Gastrocnemius medialis (tissue), 4 donors: ENCODE data around the gene CACNA2D3. TPM values are rescaled to one million over a fixed set of nuclear protein-coding genes. Genes with fewer than 3 reads are reported as not detected.

Experiments
- ATAC-seq, 2 donors: fragments of 150-250 bp; one replicate each; pipeline ENCODE4 v1.9.1; 2016
- DNase-seq, 2 donors: peaks; one replicate each; pipeline ENCODE4 v3.0.0-alpha.2; 2019
- H3K27ac ChIP-seq, 4 donors: fragments of 200-600 bp; sonication (generic); 1 replicate in 1 of 4; 2 replicates in 3 of 4; pipeline ENCODE4 v1.5.1; 2016 to 2018; ENCODE audit warnings: mild to moderate bottlenecking in 2 of 4, moderate library complexity in 1 of 4
- H3K27me3 ChIP-seq, 3 donors: fragments of 200-600 bp; sonication (generic) in 2 of 3; 1 replicate in 1 of 3; 2 replicates in 2 of 3; pipeline versions ENCODE4 v1.5.1 to v1.6.0; 2016 to 2019; ENCODE audit warnings: mild to moderate bottlenecking in 1 of 3, moderate library complexity in 1 of 3
- H3K36me3 ChIP-seq, 2 donors: fragments of 200-600 bp; sonication (generic) in 1 of 2; one replicate each; pipeline ENCODE4 v1.5.1; 2017 to 2018
- H3K4me1 ChIP-seq, 2 donors: fragments of 200-600 bp; sonication (generic) in 1 of 2; one replicate each; pipeline ENCODE4 v1.5.1; 2016 to 2017; ENCODE audit warnings: mild to moderate bottlenecking in 2 of 2
- H3K4me3 ChIP-seq, 4 donors: fragments of 200-600 bp; sonication (generic) in 3 of 4; 1 replicate in 1 of 4; 2 replicates in 3 of 4; pipeline ENCODE4 v1.5.1; 2016 to 2019; ENCODE audit warnings: mild to moderate bottlenecking in 2 of 4
- H3K9me3 ChIP-seq, 3 donors: fragments of 200-600 bp; sonication (generic) in 2 of 3; 1 replicate in 1 of 3; 2 replicates in 2 of 3; pipeline ENCODE4 v1.5.1; 2016 to 2019
- POLR2A ChIP-seq, 2 donors: fragments of 450-650 bp; IDR thresholded peaks; one replicate each; pipeline ENCODE4 v1.6.1; 2017; ENCODE audit warnings: antibody characterized with exemption in 2 of 2, mild to moderate bottlenecking in 2 of 2, moderate library complexity in 2 of 2
- in situ Hi-C, 4 donors: fragments of 200-750 bp; cut with MboI; loops; one replicate each; pipeline versions ENCODE4 v1.15.0 to v1.8.0; 2017; ENCODE audit warnings: low sequenced_read_pairs in 4 of 4
- intact Hi-C: fragments of 100-400 bp; cut with DNase I; formaldehyde crosslinking; loops from one replicate; pipeline ENCODE4 v1.15.1; 2023; ENCODE audit warnings: low total_unique reads
- total RNA-seq, 4 donors: library from RNA; depleted of rRNA; stranded (reverse); fragments of >200 nt; gene quantifications; one replicate each; pipeline versions ENCODE4 v1.1.0 to v1.2.3, GENCODE V29; 2016
- TF ChIP-seq, protein P1 (sequence below), 5 experiments: fragments of 450-650 bp in 3 of 5; fragments of 200-600 bp in 2 of 5; sonication (generic) in 2 of 5; IDR thresholded peaks in 4 of 5; conservative IDR thresholded peaks in 1 of 5; 1 replicate in 4 of 5; 2 replicates in 1 of 5; pipeline ENCODE4 v1.5.1; 2016 to 2019; ENCODE audit warnings: antibody characterized with exemption in 5 of 5, mild to moderate bottlenecking in 3 of 5, moderate library complexity in 3 of 5

CACNA2D3 gene
- total RNA-seq, 4 donors from 2014 or later: 4.7 to 14.4 (median 7.1) TPM

DNA sequence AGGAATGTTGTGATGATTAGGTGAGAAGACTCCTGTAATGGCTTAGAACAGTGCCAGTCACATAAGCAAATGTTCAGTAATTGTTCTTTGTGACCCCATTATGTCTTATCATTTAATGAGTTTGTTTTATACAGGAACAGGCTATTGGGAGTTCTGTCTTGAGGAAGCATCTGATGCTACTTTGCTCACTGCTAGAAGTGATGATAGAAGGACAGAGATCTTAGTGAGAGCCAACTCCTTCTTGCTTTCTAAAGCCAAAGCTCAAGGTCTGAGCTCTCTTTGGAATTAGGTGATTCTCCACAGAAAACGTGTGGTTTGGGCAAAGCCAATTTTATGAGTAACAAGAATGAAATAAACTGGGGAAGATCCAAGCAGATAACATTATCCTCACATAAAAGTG, 590.7 kb downstream of the CACNA2D3 start:
- ATAC-seq: no peak
- Histone ChIP-seq H3K27ac (no peak overlapping the region), H3K4me1 (no peaks in the 10 kb centered on the region), H3K4me3 (no peak overlapping the region), H3K36me3 (no peaks in the 10 kb centered on the region), H3K9me3 (no peaks in the 10 kb centered on the region), H3K27me3 (no peaks in the 10 kb centered on the region)
- intact Hi-C loops: no loop called here
- no peak for DNase-seq
- in situ Hi-C loops: no loop called here
- TF ChIP-seq POLR2A (IDR thresholded peaks at IDR 0.05): no peak
- TF ChIP-seq, protein P1, sequence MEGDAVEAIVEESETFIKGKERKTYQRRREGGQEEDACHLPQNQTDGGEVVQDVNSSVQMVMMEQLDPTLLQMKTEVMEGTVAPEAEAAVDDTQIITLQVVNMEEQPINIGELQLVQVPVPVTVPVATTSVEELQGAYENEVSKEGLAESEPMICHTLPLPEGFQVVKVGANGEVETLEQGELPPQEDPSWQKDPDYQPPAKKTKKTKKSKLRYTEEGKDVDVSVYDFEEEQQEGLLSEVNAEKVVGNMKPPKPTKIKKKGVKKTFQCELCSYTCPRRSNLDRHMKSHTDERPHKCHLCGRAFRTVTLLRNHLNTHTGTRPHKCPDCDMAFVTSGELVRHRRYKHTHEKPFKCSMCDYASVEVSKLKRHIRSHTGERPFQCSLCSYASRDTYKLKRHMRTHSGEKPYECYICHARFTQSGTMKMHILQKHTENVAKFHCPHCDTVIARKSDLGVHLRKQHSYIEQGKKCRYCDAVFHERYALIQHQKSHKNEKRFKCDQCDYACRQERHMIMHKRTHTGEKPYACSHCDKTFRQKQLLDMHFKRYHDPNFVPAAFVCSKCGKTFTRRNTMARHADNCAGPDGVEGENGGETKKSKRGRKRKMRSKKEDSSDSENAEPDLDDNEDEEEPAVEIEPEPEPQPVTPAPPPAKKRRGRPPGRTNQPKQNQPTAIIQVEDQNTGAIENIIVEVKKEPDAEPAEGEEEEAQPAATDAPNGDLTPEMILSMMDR (IDR thresholded peaks at IDR 0.05 in 4 of 5, conservative IDR thresholded peaks at IDR 0.05 in 1 of 5): no peak

DNA sequence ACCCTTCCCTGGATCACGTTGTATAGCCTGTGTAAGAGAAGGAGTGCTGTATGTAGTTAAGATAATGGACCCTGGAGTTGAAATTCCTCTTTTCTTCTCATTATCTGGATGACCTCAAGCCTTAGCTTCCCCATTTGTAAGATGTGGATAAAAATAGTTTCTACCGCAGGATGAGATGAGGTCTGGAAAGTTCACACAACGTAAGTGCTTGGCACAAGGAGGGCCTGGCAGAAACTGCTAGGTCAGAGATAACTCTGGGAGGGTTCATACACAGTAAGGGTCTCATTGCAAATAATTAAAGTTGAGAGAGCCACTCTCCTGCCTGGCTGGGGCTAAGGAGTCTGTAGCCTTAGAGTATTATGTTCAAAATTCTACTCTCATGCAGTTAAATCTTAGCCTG, 591.1 kb downstream of the CACNA2D3 start:
- no peak for ATAC-seq
- H3K4me1 ChIP-seq: no peaks in the 10 kb centered on the region
- intact Hi-C loops: no loop called here

DNA sequence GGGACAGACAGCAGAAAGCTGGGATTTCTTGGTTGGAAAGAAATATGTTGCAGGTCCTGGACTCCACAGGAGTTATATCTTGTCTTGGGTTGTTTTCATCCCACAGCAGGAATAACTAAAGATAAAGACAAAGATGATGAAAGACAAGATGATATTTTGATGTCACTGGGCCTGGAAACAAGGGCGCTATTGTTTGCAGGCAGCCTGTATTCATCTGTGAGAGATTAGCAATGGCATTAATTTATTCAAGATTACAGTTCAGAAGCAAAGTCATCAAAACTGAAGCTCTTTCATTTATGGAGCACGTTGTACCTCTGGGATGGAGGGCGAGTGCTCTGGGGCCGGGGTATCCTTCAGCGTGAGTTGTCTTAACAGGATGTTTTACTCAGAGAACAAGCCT, 591.7 kb downstream of the CACNA2D3 start:
- Histone ChIP-seq H3K9me3 (no peaks in the 10 kb centered on the region), H3K27me3 (no peaks in the 10 kb centered on the region), H3K4me1 (no peaks in the 10 kb centered on the region), H3K4me3 (no peak overlapping the region), H3K36me3 (no peaks in the 10 kb centered on the region), H3K27ac (no peak overlapping the region)
- intact Hi-C loops: no loop called here
- TF ChIP-seq, protein P1 (IDR thresholded peaks at IDR 0.05 in 4 of 5, conservative IDR thresholded peaks at IDR 0.05 in 1 of 5): no peak
- TF ChIP-seq POLR2A (IDR thresholded peaks at IDR 0.05): no peak
- DNase-seq: no peak
- no peak for ATAC-seq
- in situ Hi-C loops: no loop called here

More for the DNA sequence above, 591.1 kb downstream of the CACNA2D3 start:
- Histone ChIP-seq H3K4me3 (no peak overlapping the region), H3K36me3 (no peaks in the 10 kb centered on the region), H3K27me3 (no peaks in the 10 kb centered on the region), H3K27ac (no peak overlapping the region), H3K9me3 (no peaks in the 10 kb centered on the region)
- DNase-seq: no peak
- no peak for TF ChIP-seq POLR2A (IDR thresholded peaks at IDR 0.05)
- TF ChIP-seq, protein P1 (IDR thresholded peaks at IDR 0.05 in 4 of 5, conservative IDR thresholded peaks at IDR 0.05 in 1 of 5): no peak
- in situ Hi-C loops: no loop called here

DNA sequence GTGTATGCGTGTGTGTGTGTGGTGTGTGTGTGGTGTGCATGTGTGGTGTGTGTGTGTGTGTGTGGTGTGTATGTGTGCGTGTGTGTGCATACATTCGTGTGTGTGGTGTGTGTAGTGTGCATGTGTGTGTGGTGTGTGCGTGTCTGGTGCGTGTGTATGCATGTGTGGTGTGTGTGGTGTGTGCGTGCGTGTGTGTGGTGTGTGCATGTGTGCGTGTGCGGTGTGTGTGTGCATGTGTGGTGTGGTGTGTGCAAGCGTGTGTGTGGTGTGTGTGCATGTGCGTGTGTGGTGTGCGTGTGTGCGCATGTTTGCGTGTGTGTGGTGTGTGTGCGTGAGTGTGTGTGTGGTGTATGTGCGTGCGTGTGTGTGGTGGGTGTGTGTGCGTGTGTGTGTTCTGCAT, 595.2 kb downstream of the CACNA2D3 start:
- no peaks in the 10 kb centered on the region for H3K9me3 ChIP-seq
- ATAC-seq: no peak
- in situ Hi-C loops (no loop called here), intact Hi-C loops (no loop called here)
- no peaks in the 10 kb centered on the region for H3K27me3 ChIP-seq
- H3K4me1 ChIP-seq: no peaks in the 10 kb centered on the region
- H3K27ac ChIP-seq: no peak overlapping the region
- H3K36me3 ChIP-seq: no peaks in the 10 kb centered on the region
- TF ChIP-seq POLR2A (IDR thresholded peaks at IDR 0.05): no peak
- TF ChIP-seq, protein P1 (IDR thresholded peaks at IDR 0.05 in 4 of 5, conservative IDR thresholded peaks at IDR 0.05 in 1 of 5): no peak
- no peak for DNase-seq
- H3K4me3 ChIP-seq: no peak overlapping the region

DNA sequence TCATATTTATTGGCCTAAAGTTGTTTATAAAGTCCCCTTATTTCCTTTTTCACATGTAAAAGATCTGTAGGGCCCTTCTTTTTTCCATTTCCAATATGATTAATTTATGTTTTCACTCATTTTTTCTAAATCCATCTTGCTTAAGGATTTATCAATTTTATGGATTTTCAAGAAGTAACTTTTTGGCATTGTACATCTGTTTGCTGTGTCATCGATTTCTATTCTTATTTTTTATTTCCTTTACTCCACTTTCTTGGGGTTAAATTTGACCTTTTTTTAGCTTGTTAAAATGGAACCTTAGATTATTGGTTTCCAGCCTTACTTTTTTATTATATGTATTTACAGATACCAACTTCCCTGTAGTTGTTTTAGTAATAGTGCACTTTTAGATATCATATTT, 597.6 kb downstream of the CACNA2D3 start:
- intact Hi-C loops: no loop called here
- no peak for ATAC-seq
- in situ Hi-C loops: no loop called here

More for the DNA sequence above, 597.6 kb downstream of the CACNA2D3 start:
- no peaks in the 10 kb centered on the region for H3K9me3 ChIP-seq
- TF ChIP-seq POLR2A (IDR thresholded peaks at IDR 0.05): no peak
- TF ChIP-seq, protein P1 (IDR thresholded peaks at IDR 0.05 in 4 of 5, conservative IDR thresholded peaks at IDR 0.05 in 1 of 5): no peak
- no peaks in the 10 kb centered on the region for H3K27me3 ChIP-seq
- H3K27ac ChIP-seq: no peak overlapping the region
- DNase-seq: no peak
- no peaks in the 10 kb centered on the region for H3K36me3 ChIP-seq
- no peak overlapping the region for H3K4me3 ChIP-seq
- no peaks in the 10 kb centered on the region for H3K4me1 ChIP-seq
